PC-9 (cell line): ENCODE data around the gene ING1. TPM values are rescaled to one million over a fixed set of nuclear protein-coding genes. Genes with fewer than 3 reads are reported as not detected.

ENCODE experiments used
- BruUV-seq: library from RNA; stranded (reverse); fragments of 400-500 nt; replicated peaks from 2 replicates; lab custom pipeline; 2021; lab: Mats Ljungman, UMichigan
- CTCF ChIA-PET: fragments of 300-600 bp; sonication (Branson Sonifier 250); formaldehyde crosslinking; loops from one replicate; lab custom pipeline; 2022; ENCODE audit warnings: antibody characterized with exemption; lab: Charles Lee
- POLR2A ChIA-PET: fragments of 300-600 bp; sonication (Branson Sonifier 250); formaldehyde crosslinking; loops from one replicate; lab custom pipeline; 2022; ENCODE audit warnings: antibody characterized with exemption; ENCODE audit not compliant: unreplicated experiment; lab: Charles Lee
- DNase-seq, 2 experiments: peaks; one replicate each; pipeline versions ENCODE4 v3.0.0 to v3.0.0-alpha.2; 2015 to 2022; ENCODE audit warnings: mixed read lengths in 1 of 2
- H2AFZ ChIP-seq: fragments of 200-600 bp; sonication (generic); 2 replicates; pipeline ENCODE4 v1.8.1; 2017; ENCODE audit warnings: antibody characterized with exemption
- H3F3A ChIP-seq: fragments of 200-600 bp; sonication (generic); 2 replicates; pipeline ENCODE4 v1.8.1; 2017; ENCODE audit warnings: antibody characterized with exemption, mild to moderate bottlenecking, low read depth; ENCODE audit not compliant: insufficient read depth
- H3K27ac ChIP-seq: fragments of 200-600 bp; sonication (generic); 2 replicates; pipeline ENCODE4 v1.6.1; 2016; ENCODE audit warnings: mixed run types
- H3K27me3 ChIP-seq: fragments of 200-600 bp; sonication (generic); 2 replicates; pipeline ENCODE4 v1.6.1; 2016; ENCODE audit warnings: low read depth, mixed run types; ENCODE audit not compliant: insufficient read depth
- H3K36me3 ChIP-seq: fragments of 200-600 bp; sonication (generic); 2 replicates; pipeline ENCODE4 v1.6.1; 2016; ENCODE audit warnings: low read depth, mixed run types
- H3K4me1 ChIP-seq: fragments of 200-600 bp; sonication (generic); replicated peaks from 2 replicates; pipeline ENCODE4 v1.6.1; 2016; ENCODE audit warnings: mixed run types; ENCODE audit not compliant: insufficient read depth
- H3K4me2 ChIP-seq: fragments of 200-600 bp; sonication (generic); 2 replicates; pipeline ENCODE4 v1.6.1; 2017; ENCODE audit warnings: mixed run types
- H3K4me3 ChIP-seq: fragments of 200-600 bp; sonication (generic); 2 replicates; pipeline ENCODE4 v1.6.1; 2016; ENCODE audit warnings: mixed run types
- H3K79me2 ChIP-seq: fragments of 200-600 bp; sonication (generic); 2 replicates; pipeline ENCODE4 v1.6.1; 2017; ENCODE audit warnings: low read depth, mixed run types
- H3K9me2 ChIP-seq: fragments of 200-600 bp; sonication (generic); 2 replicates; pipeline ENCODE4 v1.8.1; 2017; ENCODE audit warnings: mild to moderate bottlenecking; ENCODE audit not compliant: insufficient read depth
- H3K9me3 ChIP-seq: fragments of 200-600 bp; sonication (generic); 2 replicates; pipeline ENCODE4 v1.8.1; 2016; ENCODE audit warnings: low read depth; ENCODE audit not compliant: insufficient read depth
- H4K20me1 ChIP-seq: fragments of 200-600 bp; sonication (generic); 2 replicates; pipeline ENCODE4 v1.8.1; 2017; ENCODE audit not compliant: insufficient read depth
- CTCF ChIP-seq: fragments of 200-600 bp; sonication (generic); conservative IDR thresholded peaks from 2 replicates; pipeline ENCODE4 v1.6.1; 2017; ENCODE audit warnings: mixed run types, antibody characterized with exemption, mild to moderate bottlenecking, moderate library complexity
- EZH2 ChIP-seq: fragments of 200-600 bp; sonication (generic); IDR thresholded peaks from 2 replicates; pipeline ENCODE4 v1.8.0; 2017; ENCODE audit warnings: antibody characterized with exemption, low read depth
- intact Hi-C: fragments of 100-400 bp; cut with micrococcal nuclease; formaldehyde crosslinking; loops from one replicate; pipeline ENCODE4 v1.10.0; 2022; ENCODE audit not compliant: unreplicated experiment
- total RNA-seq: library from RNA; stranded (reverse); gene quantifications from 2 replicates; pipeline ENCODE4 v1.2.3, GENCODE V29; 2021

Gene ING1
- total RNA-seq, 1 experiment from 2014 or later: 21.2 TPM

DNA sequence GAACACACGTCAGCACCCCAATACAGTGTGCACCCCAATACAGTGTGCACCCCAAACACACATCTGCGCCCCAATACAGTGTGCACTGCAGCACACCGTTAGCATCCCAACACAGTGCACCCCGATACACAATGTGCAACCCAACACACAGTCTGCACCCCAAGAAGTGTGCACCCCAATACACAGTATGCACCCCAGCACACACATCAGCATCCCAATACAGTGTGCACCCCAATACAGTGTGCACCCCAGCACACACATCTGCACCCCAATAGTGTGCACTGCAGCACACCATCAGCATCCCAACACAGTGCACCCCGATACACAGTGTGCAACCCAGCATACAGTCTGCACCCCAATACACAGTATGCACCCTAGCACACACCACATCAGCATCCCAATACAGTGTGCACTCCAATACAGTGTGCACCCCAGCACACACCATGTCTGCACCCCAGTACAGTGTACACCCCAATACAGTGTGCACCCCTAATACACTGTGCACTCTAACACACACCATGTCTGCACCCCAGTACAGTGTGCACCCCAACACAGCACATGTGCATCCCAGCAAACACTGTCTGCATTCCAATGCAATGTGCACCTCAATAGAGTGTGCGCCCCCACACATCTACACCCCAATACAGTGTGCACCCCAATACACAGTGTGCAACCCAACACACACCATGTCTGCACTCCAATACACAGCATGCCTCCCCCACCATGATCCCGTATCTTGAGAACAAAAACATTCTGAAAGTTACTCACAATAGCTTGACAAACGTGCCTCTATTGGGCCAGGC, 6.7 kb upstream of the ING1 start:
- CTCF ChIA-PET: no interaction called here
- TF ChIP-seq CTCF (no peak), EZH2 (no peak)
- intact Hi-C loops: loop anchor here (1.0 to 5.0 kb wide), 2 partner anchors 180 to 249 kb away; no protein-coding TSS in a partner anchor

GRCh38 chr13:110712081-110712848, 1.2 kb upstream of the ING1 start:
- Histone ChIP-seq H3K27me3 (no peaks in the 10 kb centered on the region), H3F3A (peaks cover 30% of the 10 kb centered on the region), H3K4me3 (peak overlapping the region; percentile 89), H2AFZ (peak overlapping the region; percentile 84), H3K9me3 (no peaks in the 10 kb centered on the region), H3K79me2 (peaks cover 38% of the 10 kb centered on the region), H3K27ac (peak overlapping the region; percentile 87), H4K20me1 (peaks cover 9% of the 10 kb centered on the region), H3K9me2 (no peaks in the 10 kb centered on the region), H3K4me2 (peak overlapping the region; percentile 87), H3K4me1 (peaks cover 19% of the 10 kb centered on the region), H3K36me3 (no peaks in the 10 kb centered on the region)
- intact Hi-C loops: loop anchor here (2.0 to 10.0 kb wide), 6 partner anchors 95 to 1467 kb away; partner anchors contain the start of gene ANKRD10
- POLR2A ChIA-PET: interaction anchor here (0.5 to 0.8 kb wide), 14 partner anchors 34 to 1455 kb away, joined by 3 to 23 read pairs (median 7); partner anchors contain the start of gene RAB20
- DNase-seq: peak; percentile 74 to 75
- BruUV-seq: no TSS peak
- CTCF ChIA-PET: interaction anchor here (0.6 kb wide), 1 partner anchor 574 kb away, joined by 8 read pairs; no protein-coding TSS in a partner anchor
- TF ChIP-seq CTCF (no peak), EZH2 (no peak)

More for the DNA sequence above, 6.7 kb upstream of the ING1 start:
- H2AFZ ChIP-seq: peak overlapping the region; percentile 63; the same call in 1 of the 2 replicates
- POLR2A ChIA-PET: interaction anchor here (0.6 to 0.7 kb wide), 2 partner anchors 56 to 251 kb away, joined by 3 read pairs; no protein-coding TSS in a partner anchor
- peaks cover 34% of the 10 kb centered on the region for H3K4me1 ChIP-seq
- no peaks in the 10 kb centered on the region for H3K9me2 ChIP-seq
- peak overlapping the region; percentile 72 for H3K4me2 ChIP-seq
- H3K9me3 ChIP-seq: no peaks in the 10 kb centered on the region
- peaks cover 46% of the 10 kb centered on the region for H3K79me2 ChIP-seq
- no peaks in the 10 kb centered on the region for H3K36me3 ChIP-seq
- no TSS peak for BruUV-seq
- no peak overlapping the region for H3K27ac ChIP-seq
- H4K20me1 ChIP-seq: peaks cover 5% of the 10 kb centered on the region
- H3F3A ChIP-seq: peaks cover 38% of the 10 kb centered on the region
- no peaks in the 10 kb centered on the region for H3K27me3 ChIP-seq
- DNase-seq: no peak
- H3K4me3 ChIP-seq: peak overlapping the region; percentile 82
